GM18526 (cell line): Measurements from ENCODE around the gene KIF1B.

ENCODE experiments used
- POLR2A ChIP-seq: IDR thresholded peaks from 3 replicates; pipeline ENCODE4 v1.6.1; 2011; ENCODE audit not compliant: insufficient read length; ENCODE audit errors: extremely low read depth

Gene KIF1B

DNA sequence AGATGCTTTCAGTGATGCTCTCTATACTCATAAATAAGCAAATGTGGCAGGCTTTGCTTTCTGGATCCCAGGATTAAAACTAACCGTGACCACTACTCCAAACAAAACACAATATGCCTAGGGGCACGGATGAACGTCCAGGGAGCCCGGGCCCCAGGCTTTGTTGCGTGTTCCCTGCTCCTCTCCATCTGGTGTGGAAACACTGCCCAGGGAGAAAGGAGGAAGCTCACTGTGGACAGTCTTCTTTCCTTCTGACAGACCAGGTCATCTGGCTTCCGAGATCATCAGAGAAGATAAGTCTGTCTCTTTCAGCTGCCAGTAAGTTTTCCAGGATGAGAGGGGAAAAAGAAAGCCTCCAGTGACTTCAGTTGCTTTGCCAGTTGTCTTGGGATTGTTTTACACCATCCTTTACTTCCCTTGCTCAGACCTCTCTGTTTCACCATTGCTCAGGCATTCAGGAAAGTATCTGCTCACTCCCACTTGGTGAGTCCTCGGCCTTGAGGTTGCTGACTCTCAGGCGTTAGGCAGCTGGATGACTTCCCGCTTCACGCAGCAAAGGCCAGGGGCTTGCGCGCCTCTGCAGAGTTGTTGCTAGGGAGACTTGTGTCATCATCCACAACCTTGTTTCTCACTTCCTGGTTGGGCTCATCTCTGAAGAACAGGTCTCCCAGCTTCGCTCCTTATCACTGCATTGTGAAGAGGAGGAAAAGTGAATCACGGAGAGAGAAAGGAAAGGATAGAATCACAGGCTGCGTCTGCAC is 167.9 kb downstream of the KIF1B start:
- TF ChIP-seq POLR2A = no peak

- no peak for TF ChIP-seq POLR2A
Measured at GRCh38 chr1:10379101-10379620, 168.8 kb downstream of the KIF1B start.

- no peak for TF ChIP-seq POLR2A
Measured at GRCh38 chr1:10379676-10380075, 169.3 kb downstream of the KIF1B start.

DNA sequence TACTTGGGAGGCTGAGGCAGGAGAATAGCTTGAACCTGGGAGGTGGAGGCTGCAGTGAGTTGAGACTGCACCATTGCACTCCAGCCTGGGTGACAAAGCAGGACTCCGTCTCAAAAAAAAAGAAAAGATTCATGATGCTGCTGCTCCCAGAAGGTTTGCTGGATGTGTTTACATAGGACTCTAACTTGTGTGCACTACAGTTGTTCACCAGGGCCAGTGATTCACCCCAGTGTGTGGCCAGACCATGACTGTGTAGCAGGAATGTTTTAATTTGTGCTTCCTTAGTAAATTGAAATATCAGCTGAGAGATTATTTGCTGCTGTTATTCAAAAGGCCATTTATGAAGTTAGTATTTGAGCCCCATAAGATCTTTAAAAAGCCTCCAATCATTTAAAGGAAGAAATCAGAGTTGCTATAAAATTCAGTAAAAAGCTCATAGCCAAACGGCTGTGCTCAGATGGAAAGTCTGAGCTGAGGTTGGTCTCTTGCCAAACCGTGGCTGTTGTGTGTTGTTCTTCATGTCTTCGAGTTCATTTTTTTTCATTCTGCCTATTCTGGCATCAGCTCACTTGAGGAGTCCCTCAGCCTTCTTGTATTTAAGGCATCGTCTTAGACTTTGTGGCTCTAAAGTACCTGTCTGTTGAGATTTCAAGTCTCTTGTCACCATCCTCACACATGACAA is 170.4 kb downstream of the KIF1B start:
- TF ChIP-seq POLR2A = no peak

DNA sequence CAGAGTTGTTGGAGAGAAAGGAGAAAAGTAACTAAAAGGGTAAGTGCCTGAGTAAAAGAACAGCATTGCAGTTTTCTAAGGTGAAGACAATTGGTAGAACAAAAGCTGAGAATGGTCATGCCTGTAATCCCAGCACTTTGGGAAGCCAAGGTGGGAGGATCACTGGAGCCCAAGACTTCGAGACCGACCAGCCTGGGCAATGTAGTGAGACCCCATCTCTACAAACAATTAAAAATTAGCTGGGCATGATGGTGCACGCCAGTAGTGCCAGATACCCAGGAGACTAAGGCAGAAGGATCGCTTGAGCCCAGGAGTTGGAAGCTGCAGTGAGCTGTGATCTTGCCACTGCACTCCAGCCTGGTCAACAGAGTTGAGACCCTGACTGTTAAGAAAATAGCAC is 173.3 kb downstream of the KIF1B start:
- no peak for TF ChIP-seq POLR2A

DNA sequence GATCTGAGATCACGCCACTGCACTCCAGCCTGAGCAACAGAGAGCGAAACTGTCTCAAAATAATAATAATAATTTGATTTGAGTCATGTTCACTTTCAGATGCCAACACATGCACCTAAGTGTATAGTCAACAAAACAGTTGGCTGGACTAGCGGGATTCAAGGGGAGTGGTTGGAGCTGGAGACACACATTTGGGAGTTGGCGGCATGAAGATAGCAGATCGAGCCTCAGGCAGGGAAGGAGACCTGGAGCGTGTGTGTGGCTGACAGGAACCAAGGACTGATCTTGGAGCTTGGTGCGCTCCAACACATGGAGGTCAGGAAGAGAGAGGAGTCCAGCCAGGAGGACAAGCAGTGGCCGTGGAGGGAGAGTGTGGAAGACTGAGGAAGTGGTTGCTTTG is 173.8 kb downstream of the KIF1B start:
- no peak for TF ChIP-seq POLR2A

DNA sequence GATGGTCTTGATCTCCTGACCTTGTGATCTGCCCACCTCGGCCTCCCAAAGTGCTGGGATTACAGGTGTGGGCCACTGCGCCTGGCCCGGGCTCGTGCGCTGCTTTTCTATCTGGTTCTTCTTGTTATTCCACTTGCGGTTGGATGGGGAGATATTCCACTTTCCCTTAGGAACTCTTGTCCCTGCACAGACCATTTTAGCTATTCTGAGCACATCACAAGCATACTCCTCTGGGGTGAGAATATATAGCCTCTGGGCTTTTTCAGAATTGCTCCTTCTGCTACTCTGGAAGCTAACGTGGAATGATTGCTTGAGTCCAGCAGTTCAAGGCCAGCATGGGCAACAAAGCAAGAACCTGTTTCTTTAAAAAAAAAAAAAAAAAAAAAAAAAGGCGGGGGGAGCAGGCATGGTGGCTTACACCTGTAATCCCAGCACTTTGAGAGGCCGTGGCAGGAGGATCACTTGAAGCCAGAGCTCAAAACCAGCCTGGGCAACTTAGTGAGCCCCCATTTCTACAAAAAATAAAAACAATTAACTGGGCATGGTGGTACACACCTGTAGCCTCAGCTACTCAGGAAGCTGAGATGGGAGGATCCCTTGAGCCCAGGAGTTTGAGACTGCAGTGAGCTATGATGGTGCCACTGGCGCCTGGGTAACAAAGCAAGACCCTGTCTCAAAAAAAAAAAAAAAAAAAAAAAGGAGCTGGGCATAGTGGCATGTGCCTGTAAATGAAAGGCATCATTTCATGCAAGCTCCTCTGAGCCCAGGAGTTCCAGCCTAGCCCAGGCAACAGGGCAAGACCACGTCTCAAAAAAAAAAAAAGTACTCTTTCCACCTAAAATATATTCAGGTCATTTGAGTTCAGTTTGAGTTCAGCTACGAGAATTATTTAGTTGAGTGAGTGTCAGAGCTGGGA is 176.6 kb downstream of the KIF1B start:
- TF ChIP-seq POLR2A = no peak

DNA sequence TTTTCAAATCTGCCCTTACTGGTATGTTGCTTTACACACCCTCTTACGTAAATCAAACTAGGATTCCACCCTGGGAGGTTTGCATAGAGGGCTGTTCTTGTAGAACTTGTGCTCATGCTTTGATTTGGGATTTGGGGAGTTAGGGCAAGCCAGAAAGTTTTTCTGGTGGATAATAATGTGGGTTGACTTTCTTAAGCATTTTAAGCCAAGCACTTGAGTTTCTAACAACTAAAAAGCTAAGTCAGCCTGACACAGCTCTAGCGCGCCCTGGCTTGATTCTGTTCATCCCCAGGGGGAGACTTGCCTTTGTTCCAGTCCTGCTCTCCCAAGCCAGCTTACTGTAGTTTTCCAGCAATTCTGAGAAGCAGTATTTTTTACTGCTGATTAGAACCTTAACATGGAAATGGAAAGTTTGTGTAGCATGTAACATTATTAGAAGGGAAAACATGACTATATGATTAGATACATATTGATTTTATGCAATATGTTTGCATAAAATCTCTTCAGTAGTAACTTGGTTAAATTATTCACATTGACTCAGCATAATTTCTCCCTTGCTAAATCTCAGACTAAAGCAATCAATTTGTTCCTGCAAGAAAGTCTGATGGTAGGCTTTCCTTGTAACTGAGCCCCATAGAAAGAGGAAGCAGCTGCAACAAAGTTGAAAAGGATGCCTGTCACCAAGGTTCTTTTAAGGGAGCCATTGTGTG is 177.5 kb downstream of the KIF1B start:
- no peak for TF ChIP-seq POLR2A

DNA sequence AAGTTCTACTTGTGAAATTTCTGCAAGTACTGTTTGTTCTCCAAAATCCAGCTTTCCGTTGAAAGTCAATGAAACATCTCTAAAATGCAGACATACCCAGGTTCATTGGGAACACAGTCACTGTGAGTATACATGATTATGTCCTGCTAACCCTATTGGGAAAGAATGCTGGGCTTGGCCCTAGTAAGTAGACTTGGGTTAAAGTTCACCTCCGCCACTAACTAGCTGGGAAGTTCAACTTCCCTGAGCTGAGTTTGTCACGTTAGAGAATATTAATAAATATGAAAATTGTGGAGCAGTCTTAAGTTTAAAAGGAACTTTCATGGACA is 178.0 kb downstream of the KIF1B start:
- TF ChIP-seq POLR2A = no peak

DNA sequence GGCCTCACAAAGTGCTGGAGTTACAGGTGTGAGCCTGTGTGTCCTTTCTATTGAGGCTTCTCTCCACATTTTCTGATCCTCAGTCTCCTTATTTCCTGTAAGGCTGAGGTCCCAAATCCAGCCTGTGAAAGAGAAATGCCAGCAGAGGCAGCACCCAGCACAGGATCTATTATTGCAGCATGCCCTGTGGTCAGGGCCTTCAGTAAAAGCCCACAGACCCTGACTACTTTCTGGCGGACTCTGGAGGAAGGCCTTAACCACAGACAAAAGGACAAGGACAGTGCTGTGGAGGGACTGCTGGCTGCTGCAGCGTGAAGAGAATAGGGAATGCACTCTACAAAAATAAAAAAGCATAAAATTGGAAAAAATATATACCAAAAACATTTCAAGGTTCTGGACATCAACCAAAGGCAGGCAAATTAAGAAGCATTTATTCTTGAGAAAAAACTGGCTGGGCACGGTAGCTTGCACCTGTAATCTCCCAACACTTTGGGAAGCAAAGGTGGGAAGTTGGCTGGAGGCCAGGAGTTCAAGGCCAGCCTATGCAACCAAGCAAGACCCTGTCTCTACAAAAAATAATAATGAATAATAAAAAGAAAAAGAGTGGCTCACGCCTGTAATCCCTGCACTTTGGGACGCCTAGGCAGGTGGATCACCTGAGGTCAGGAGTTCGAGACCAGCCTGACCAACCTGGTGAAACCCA is 179.1 kb downstream of the KIF1B start:
- TF ChIP-seq POLR2A = no peak

GRCh38 chr1:10396870-10397269 is 186.5 kb downstream of the KIF1B start:
- TF ChIP-seq POLR2A = no peak

- no peak for TF ChIP-seq POLR2A
Measured at GRCh38 chr1:10398278-10398733, 187.9 kb downstream of the KIF1B start.

GRCh38 chr1:10398734-10399443 is 188.5 kb downstream of the KIF1B start, which contains the start of gene PGD:
PGD (plus strand) TSS chr1:10399064; CDS start chr1:10399118, 54 bp downstream.
- peak; percentile 82 for TF ChIP-seq POLR2A
